Mammary epithelial cell (primary cell): ENCODE measurements around the gene MRPL11.

ENCODE experiments used
- CTCF ChIP-seq, 2 donors: IDR thresholded peaks in 1 of 2; conservative IDR thresholded peaks in 1 of 2; 2 replicates each; pipeline ENCODE4 v1.5.1; 2011 to 2012; ENCODE audit warnings: inconsistent platforms in 2 of 2, low read length in 2 of 2, mild to moderate bottlenecking in 2 of 2, control low read depth in 1 of 2, low read depth in 1 of 2; ENCODE audit not compliant: insufficient read depth in 1 of 2; ENCODE audit errors: extremely low read depth in 1 of 2
- EZH2 ChIP-seq: IDR thresholded peaks from 2 replicates; pipeline ENCODE4 v1.6.1; 2012; ENCODE audit warnings: low read length, inconsistent platforms, borderline replicate concordance

DNA sequence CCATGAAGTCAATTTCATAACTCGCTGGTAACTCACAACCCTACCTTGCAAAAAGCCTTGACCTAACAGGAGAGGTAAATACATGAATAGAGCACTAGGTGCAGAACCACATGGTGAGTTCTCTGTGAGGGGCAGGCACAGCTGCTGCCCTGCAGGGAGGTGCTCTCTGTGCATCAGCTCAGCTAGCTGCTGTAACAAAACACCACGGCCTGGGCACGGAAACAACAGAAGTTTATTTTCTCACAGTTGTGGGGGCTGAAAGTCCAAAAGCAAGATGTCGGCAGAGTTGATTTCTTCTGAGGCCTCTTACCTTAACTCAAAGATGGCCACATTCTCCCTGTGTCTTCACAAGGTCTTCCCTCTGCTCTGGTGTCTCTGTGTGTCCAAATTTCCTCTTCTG, 13.0 kb upstream of the MRPL11 start:
- TF ChIP-seq CTCF (conservative IDR thresholded peaks at IDR 0.05 in 1 of 2, IDR thresholded peaks at IDR 0.05 in 1 of 2; ENCODE audit: extremely low read depth in 1 of 2, insufficient read depth in 1 of 2, low read depth in 1 of 2, low read length in 2 of 2): no peak
- no peak for TF ChIP-seq EZH2
